ENCODE results near the gene MAP4K4. TPM values are rescaled to one million over a fixed set of nuclear protein-coding genes. Genes with fewer than 3 reads are reported as not detected.

The MAP4K4 gene
- total RNA-seq, 1 experiment from 2014 or later, result 136 TPM

DNA sequence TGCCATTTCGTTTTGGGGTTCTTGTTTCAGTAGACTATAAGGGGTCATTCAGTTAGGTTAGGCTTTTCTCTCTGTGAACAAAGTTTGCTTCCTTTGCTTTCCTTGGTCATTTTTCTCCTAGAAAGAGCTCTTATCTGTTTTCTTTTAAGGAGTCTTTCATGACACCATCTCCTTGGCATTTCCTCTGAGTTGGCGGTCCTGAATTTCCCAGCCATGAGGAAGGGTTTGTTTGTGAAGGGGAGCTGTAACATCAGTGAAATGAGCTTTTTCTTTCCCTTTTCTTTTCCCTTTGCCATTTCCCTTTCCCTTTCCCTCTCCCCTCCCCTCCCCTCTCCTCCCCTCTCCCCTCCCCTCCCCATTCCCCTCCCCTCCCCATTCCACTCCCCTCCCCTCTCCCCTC is 61.7 kb downstream of the MAP4K4 start:
- CTCF ChIA-PET, result interaction anchor here (0.6 to 1.3 kb wide), 12 partner anchors 8 to 647 kb away, joined by 3 to 11 read pairs (median 4); no protein-coding TSS in a partner anchor
- Mint-ChIP-seq H3K36me3 (ENCODE audit: insufficient read depth, unreplicated experiment) (peaks cover 27% of the 10 kb centered on the region), H3K27me3 (ENCODE audit: unreplicated experiment) (no peaks in the 10 kb centered on the region), H3K9me3 (ENCODE audit: low read depth, unreplicated experiment) (no peaks in the 10 kb centered on the region), H3K27ac (ENCODE audit: unreplicated experiment) (peak overlapping the region; percentile 83), H3K4me1 (ENCODE audit: low read depth, unreplicated experiment) (peaks cover 74% of the 10 kb centered on the region), H3K4me3 (ENCODE audit: low read depth, unreplicated experiment) (peak overlapping the region; percentile 28)
- TF ChIP-seq, protein P1, sequence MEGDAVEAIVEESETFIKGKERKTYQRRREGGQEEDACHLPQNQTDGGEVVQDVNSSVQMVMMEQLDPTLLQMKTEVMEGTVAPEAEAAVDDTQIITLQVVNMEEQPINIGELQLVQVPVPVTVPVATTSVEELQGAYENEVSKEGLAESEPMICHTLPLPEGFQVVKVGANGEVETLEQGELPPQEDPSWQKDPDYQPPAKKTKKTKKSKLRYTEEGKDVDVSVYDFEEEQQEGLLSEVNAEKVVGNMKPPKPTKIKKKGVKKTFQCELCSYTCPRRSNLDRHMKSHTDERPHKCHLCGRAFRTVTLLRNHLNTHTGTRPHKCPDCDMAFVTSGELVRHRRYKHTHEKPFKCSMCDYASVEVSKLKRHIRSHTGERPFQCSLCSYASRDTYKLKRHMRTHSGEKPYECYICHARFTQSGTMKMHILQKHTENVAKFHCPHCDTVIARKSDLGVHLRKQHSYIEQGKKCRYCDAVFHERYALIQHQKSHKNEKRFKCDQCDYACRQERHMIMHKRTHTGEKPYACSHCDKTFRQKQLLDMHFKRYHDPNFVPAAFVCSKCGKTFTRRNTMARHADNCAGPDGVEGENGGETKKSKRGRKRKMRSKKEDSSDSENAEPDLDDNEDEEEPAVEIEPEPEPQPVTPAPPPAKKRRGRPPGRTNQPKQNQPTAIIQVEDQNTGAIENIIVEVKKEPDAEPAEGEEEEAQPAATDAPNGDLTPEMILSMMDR (IDR thresholded peaks at IDR 0.05; ENCODE audit: unreplicated experiment), result no peak
- intact Hi-C loops (cut with micrococcal nuclease; ENCODE audit: unreplicated experiment), result no loop called here
- peak; percentile 54 for DNase-seq
- BruUV-seq (replicated peaks), result no TSS peak

DNA sequence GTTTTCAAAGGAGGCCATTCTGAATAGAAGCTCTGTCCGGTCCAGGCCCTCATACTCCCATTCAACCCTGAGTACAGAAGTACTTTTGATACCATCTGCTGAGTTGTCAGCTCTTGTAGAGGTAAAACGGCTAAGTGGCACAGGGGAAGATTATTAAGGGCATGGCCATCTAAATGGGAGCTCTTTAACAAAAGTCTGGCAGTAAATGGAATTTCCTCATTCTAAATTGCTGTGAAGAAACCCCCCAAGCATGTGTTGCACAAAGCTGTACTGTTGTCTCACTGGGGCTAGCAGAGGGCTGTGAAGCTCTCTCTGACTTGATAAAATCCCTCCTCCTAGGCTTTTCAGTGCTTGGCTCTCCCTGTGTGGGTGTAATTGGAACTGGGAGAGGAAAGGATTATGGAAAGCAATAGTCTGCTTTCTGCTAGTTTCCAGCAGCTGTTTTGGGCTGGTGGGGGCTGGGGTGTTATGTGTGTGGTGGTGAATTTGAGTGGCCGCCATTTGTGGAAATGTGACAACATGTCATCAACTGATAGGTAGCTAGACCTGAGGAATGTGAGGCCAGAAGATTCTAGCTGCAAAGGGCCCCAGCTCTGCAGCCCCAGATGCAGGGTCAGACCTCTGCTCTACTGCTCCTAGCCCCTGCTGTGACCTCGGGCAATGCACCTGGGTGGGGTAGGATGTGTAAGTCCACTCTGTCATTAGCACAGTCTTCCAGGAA is 65.1 kb downstream of the MAP4K4 start:
- TF ChIP-seq, protein P1 (IDR thresholded peaks at IDR 0.05; ENCODE audit: unreplicated experiment), result no peak
- CTCF ChIA-PET, result interaction anchor here (1.0 to 2.9 kb wide), 3 partner anchors 9 to 69 kb away, joined by 3 to 6 read pairs (median 4); no protein-coding TSS in a partner anchor
- H3K36me3 Mint-ChIP-seq (ENCODE audit: insufficient read depth, unreplicated experiment), result peaks cover 19% of the 10 kb centered on the region

DNA sequence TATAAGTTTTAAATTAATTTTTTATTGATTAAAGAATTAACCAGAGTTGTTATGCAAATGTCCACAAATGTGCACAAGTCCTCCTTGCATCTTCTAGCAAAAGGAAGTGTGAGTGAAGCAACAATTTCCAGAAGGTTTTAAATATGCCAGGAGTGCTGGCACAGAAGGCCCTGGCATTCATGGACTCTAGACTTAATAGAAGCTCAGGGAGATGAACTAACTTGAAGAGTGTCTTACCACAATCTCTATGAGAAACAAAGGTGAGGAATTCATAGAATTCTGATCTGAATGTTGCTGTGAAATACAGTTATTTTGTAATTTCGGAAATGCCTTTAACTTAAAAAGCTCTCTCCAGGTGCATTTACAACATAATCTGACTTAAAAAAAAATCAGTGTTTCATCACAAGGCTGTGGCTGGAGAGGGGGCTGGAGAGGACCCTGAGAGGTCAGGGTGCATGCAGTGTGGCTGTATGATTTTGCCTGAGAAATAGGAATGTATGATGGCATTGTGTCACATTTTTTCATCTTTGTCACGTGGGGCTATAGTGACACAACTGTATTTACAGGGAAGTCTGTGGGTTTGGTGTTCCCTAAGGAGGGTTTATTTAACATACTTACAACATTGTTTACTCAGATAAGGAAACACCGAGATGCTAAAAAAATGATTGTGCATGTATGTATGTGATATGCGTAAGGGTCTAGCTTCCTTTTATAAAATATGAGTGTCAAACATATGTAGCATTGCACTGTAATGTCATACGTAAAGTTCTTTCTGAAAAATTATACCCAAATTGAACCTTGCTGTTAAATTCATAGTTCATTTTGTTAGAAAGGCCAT is 66.2 kb downstream of the MAP4K4 start:
- peak overlapping the region; percentile 17 for H3K4me3 Mint-ChIP-seq (ENCODE audit: low read depth, unreplicated experiment)
- no peaks in the 10 kb centered on the region for H3K9me3 Mint-ChIP-seq (ENCODE audit: low read depth, unreplicated experiment)
- peak overlapping the region; percentile 87 for H3K27ac Mint-ChIP-seq (ENCODE audit: unreplicated experiment)
- CTCF ChIA-PET, result interaction anchor here (2.9 kb wide), 1 partner anchor 68 kb away, joined by 6 read pairs; no protein-coding TSS in a partner anchor
- peaks cover 13% of the 10 kb centered on the region for H3K36me3 Mint-ChIP-seq (ENCODE audit: insufficient read depth, unreplicated experiment)
- no peak for DNase-seq
- H3K27me3 Mint-ChIP-seq (ENCODE audit: unreplicated experiment), result no peaks in the 10 kb centered on the region
- BruUV-seq (replicated peaks), result no TSS peak
- intact Hi-C loops (cut with micrococcal nuclease; ENCODE audit: unreplicated experiment), result loop anchor here (2.0 kb wide), 1 partner anchor 27 kb away; no protein-coding TSS in a partner anchor
- TF ChIP-seq, protein P1 (IDR thresholded peaks at IDR 0.05; ENCODE audit: unreplicated experiment), result no peak
- H3K4me1 Mint-ChIP-seq (ENCODE audit: low read depth, unreplicated experiment), result peaks cover 71% of the 10 kb centered on the region

More for the DNA sequence above, 65.1 kb downstream of the MAP4K4 start:
- DNase-seq, result no peak
- no TSS peak for BruUV-seq (replicated peaks)
- H3K4me3 Mint-ChIP-seq (ENCODE audit: low read depth, unreplicated experiment), result peak overlapping the region; percentile 17
- intact Hi-C loops (cut with micrococcal nuclease; ENCODE audit: unreplicated experiment), result loop anchor here (2.0 kb wide), 1 partner anchor 26 kb away; no protein-coding TSS in a partner anchor
- H3K27me3 Mint-ChIP-seq (ENCODE audit: unreplicated experiment), result no peaks in the 10 kb centered on the region
- H3K9me3 Mint-ChIP-seq (ENCODE audit: low read depth, unreplicated experiment), result no peaks in the 10 kb centered on the region
- peak overlapping the region; percentile 87 for H3K27ac Mint-ChIP-seq (ENCODE audit: unreplicated experiment)
- H3K4me1 Mint-ChIP-seq (ENCODE audit: low read depth, unreplicated experiment), result peaks cover 75% of the 10 kb centered on the region

DNA sequence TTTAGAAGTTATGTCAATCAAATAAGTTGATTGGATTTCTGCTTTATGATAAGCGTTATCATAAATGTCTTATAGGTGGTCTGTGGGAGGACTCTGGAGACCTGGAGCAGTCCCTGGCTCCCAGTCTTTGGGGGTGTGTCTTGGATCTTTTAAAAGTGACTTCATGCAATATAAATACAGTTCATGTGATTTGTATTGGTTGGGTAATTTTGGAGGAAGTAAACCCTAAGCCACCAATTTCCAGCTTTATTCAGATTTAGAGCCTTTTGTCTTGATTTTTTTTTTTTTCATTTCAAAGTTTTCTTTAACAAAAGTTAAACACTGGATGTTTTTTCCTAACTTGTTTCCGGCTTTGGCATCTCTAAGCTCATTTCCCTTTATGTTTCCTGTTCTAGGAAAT is 68.8 kb downstream of the MAP4K4 start:
- Mint-ChIP-seq H3K27ac (ENCODE audit: unreplicated experiment) (peak overlapping the region; percentile 69), H3K4me3 (ENCODE audit: low read depth, unreplicated experiment) (peak overlapping the region; percentile 46), H3K4me1 (ENCODE audit: low read depth, unreplicated experiment) (peaks cover 83% of the 10 kb centered on the region), H3K36me3 (ENCODE audit: insufficient read depth, unreplicated experiment) (peaks cover 13% of the 10 kb centered on the region), H3K27me3 (ENCODE audit: unreplicated experiment) (no peaks in the 10 kb centered on the region), H3K9me3 (ENCODE audit: low read depth, unreplicated experiment) (no peaks in the 10 kb centered on the region)
- BruUV-seq (replicated peaks), result TSS peak; percentile 96
- intact Hi-C loops (cut with micrococcal nuclease; ENCODE audit: unreplicated experiment), result loop anchor here (2.0 to 5.0 kb wide), 2 partner anchors 22 to 69 kb away; partner anchors contain the start of gene MAP4K4
- CTCF ChIA-PET, result interaction anchor here (0.6 to 1.5 kb wide), 4 partner anchors 12 to 347 kb away, joined by 3 to 4 read pairs (median 3); no protein-coding TSS in a partner anchor
- no peak for DNase-seq
- TF ChIP-seq, protein P1 (IDR thresholded peaks at IDR 0.05; ENCODE audit: unreplicated experiment), result no peak

Measured in Calu3 (cell line).